Measurements from ENCODE around the gene DEPDC1. TPM values are rescaled to one million over a fixed set of nuclear protein-coding genes. Genes with fewer than 3 reads are reported as not detected.

The DEPDC1 gene
- total RNA-seq, 1 experiment from 2014 or later = 26.1 TPM

GRCh38 chr1:68438310-68438709, 58.6 kb downstream of the DEPDC1 start:
- Histone ChIP-seq H3K23ac (ENCODE audit: insufficient read length, low read depth, low read length) (no peak overlapping the region), H3K56ac (ENCODE audit: insufficient read length, low read depth, low read length) (no peak overlapping the region), H3K4ac (ENCODE audit: low read depth, low read length) (no peak overlapping the region), H3K4me2 (ENCODE audit: insufficient read depth, insufficient read length, low read length) (no peak overlapping the region), H4K5ac (ENCODE audit: insufficient read length, low read depth, low read length) (no peak overlapping the region), H2BK12ac (ENCODE audit: insufficient read length, low read depth, low read length) (no peak overlapping the region), H3K9ac (ENCODE audit: extremely low read depth, insufficient read length, low read length) (no peak overlapping the region), H3K9me3 (ENCODE audit: control insufficient read depth, low read depth, low read length) (no peaks in the 10 kb centered on the region), H2BK20ac (ENCODE audit: low read depth, low read length, poor library complexity, severe bottlenecking) (no peak overlapping the region), H2BK5ac (ENCODE audit: insufficient read length, low read length) (no peak overlapping the region), H2AK5ac (ENCODE audit: insufficient read length, low read length) (no peak overlapping the region), H3T11ph (ENCODE audit: low read length) (no peak overlapping the region), H4K20me1 (ENCODE audit: control insufficient read depth, insufficient read depth, insufficient read length) (no peaks in the 10 kb centered on the region), H4K8ac (replicated peaks; ENCODE audit: insufficient read length, low read depth, low read length) (no peak overlapping the region), H3K79me1 (ENCODE audit: insufficient read depth, low read depth, low read length, poor library complexity, severe bottlenecking) (no peaks in the 10 kb centered on the region), H2BK15ac (ENCODE audit: low read depth, low read length) (no peak overlapping the region), H3K4me1 (ENCODE audit: insufficient read depth, low read length) (no peaks in the 10 kb centered on the region), H4K91ac (ENCODE audit: insufficient read length, low read depth, low read length) (no peak overlapping the region), H3K14ac (ENCODE audit: insufficient read depth, low read length) (no peak overlapping the region), H2AFZ (ENCODE audit: low read length) (peak overlapping the region; percentile 78), H3K27ac (ENCODE audit: insufficient read length, low read depth, low read length) (no peak overlapping the region), H3K18ac (ENCODE audit: insufficient read length, low read depth, low read length) (no peak overlapping the region), H2BK120ac (ENCODE audit: low read depth, low read length, poor library complexity, severe bottlenecking) (no peak overlapping the region), H3K27me3 (ENCODE audit: insufficient read depth, low read length) (no peaks in the 10 kb centered on the region), H3K23me2 (ENCODE audit: insufficient read length, low read depth, low read length, poor library complexity, severe bottlenecking) (no peaks in the 10 kb centered on the region), H3K79me2 (ENCODE audit: insufficient read depth, low read length) (no peaks in the 10 kb centered on the region)
- no peak for DNase-seq
- no peak for TF ChIP-seq CTCF (conservative IDR thresholded peaks at IDR 0.05)
- H3K36me3 Mint-ChIP-seq (ENCODE audit: insufficient read depth in 1 of 3, low read depth in 3 of 3) = no peaks in the 10 kb centered on the region
- H3K27me3 Mint-ChIP-seq (ENCODE audit: low read depth) = no peaks in the 10 kb centered on the region
- H3K9me3 Mint-ChIP-seq = no peaks in the 10 kb centered on the region
- no CpG with 5 or more reads among the region's 3 CpGs for WGBS (ENCODE audit: extremely low coverage, insufficient read length, low lambda C conversion rate)
- no peak overlapping the region for H3K4me3 Mint-ChIP-seq
- H3K4me1 Mint-ChIP-seq = peaks cover 8 to 10% of the 10 kb centered on the region in 2 experiments
- H3K27ac Mint-ChIP-seq = no peak overlapping the region; a peak in 1 of 7 replicates

Measured in H9 (cell line).